ENCODE data around the gene HIBCH.
A peak's percentile ranks its signal among the peaks of the same experiment; 100 is the strongest.

GRCh38 chr2:190328573-190329147, 9.0 kb upstream of the HIBCH start:
- TF ChIP-seq CTCF (IDR thresholded peaks at IDR 0.05 in 2 of 3, conservative IDR thresholded peaks at IDR 0.05 in 1 of 3; ENCODE audit: borderline replicate concordance in 1 of 3, insufficient read depth in 1 of 3, low read depth in 2 of 3, low read length in 2 of 3) (peak; percentile 17 to 46 (median 38); a peak in 3 of 6 replicates), SP1 (IDR thresholded peaks at IDR 0.05; ENCODE audit: low read depth) (no peak), FOSL1 (IDR thresholded peaks at IDR 0.05; ENCODE audit: low read depth) (no peak), POLR2A (IDR thresholded peaks at IDR 0.05; ENCODE audit: borderline replicate concordance, extremely low read depth, insufficient read depth, insufficient read length) (no peak), SRF (IDR thresholded peaks at IDR 0.05; ENCODE audit: low read depth) (no peak), RAD21 (IDR thresholded peaks at IDR 0.05; ENCODE audit: low read depth) (peak; percentile 58), MAX (IDR thresholded peaks at IDR 0.05) (no peak), EZH2phosphoT487 (IDR thresholded peaks at IDR 0.05; ENCODE audit: borderline replicate concordance) (no peak), EZH2 (IDR thresholded peaks at IDR 0.05) (no peak)
- TF ChIP-seq, protein P1, sequence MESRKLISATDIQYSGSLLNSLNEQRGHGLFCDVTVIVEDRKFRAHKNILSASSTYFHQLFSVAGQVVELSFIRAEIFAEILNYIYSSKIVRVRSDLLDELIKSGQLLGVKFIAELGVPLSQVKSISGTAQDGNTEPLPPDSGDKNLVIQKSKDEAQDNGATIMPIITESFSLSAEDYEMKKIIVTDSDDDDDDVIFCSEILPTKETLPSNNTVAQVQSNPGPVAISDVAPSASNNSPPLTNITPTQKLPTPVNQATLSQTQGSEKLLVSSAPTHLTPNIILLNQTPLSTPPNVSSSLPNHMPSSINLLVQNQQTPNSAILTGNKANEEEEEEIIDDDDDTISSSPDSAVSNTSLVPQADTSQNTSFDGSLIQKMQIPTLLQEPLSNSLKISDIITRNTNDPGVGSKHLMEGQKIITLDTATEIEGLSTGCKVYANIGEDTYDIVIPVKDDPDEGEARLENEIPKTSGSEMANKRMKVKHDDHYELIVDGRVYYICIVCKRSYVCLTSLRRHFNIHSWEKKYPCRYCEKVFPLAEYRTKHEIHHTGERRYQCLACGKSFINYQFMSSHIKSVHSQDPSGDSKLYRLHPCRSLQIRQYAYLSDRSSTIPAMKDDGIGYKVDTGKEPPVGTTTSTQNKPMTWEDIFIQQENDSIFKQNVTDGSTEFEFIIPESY (IDR thresholded peaks at IDR 0.05; ENCODE audit: extremely low read depth, insufficient replicate concordance, low read length) = no peak

Data from HCT116 (cell line).